GM04504 (cell line): Measurements from ENCODE around the gene ZBTB20.

Experiments
- DNase-seq: peaks from one replicate; pipeline ENCODE4 v3.0.0-alpha.2; 2012; ENCODE audit warnings: low read depth

The ZBTB20 gene

DNA sequence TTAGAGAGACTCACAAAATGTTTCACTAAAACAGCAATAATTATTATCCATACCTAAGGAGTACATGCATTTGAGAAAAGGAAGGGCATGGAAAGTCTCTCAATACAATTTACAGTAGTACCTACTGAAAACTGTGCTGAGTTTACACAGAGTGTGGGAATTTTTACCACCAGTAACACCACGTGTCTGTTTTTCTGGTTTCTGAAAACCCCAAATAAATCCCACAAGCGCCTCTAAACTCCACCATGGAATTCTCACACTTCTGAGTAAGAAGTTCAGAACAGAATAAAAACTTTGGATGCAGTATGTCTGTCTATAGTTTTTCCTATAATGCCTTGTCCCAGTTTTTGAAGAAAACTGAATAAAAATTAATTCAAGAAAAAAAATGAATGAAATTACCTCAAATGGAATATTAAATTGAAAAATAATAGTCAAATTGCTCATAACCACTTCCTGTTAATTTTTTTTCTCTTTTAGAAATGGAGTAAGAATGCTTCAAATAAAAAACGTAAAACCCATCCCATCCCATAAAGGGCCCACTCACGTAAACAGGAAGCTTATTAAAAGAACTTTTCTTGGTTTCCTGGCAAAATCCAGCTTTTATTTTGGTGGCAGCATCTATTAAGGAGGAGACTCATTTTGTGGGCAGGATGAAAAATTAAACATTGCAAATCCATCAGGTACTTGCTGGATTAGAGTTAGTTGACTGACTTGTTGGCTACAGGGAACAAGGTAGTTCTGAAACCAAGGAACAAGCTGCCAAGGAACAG lies 475.2 kb downstream of the ZBTB20 start:
- no peak for DNase-seq

GRCh38 chr3:114669614-114670013 lies 477.5 kb downstream of the ZBTB20 start:
- DNase-seq, result no peak

DNA sequence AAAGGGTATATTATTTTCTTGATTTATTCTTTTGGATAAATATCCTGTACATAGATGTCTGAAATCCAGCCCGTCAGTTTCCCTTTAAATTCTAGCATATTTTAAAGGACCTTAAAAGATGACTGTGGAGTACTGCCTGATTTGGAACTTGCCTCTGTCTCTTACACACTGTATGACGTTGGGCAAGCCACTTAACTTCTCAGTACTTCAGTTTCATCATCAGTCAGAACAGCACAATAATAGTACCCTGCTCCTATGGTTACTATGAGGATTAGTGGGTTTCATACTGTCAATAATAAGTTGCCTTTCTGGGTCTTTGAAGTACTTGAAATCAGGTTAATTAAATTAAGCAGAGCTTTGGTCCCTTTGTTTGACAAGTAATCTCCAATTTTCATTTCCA lies 479.0 kb downstream of the ZBTB20 start:
- DNase-seq, result no peak

DNA sequence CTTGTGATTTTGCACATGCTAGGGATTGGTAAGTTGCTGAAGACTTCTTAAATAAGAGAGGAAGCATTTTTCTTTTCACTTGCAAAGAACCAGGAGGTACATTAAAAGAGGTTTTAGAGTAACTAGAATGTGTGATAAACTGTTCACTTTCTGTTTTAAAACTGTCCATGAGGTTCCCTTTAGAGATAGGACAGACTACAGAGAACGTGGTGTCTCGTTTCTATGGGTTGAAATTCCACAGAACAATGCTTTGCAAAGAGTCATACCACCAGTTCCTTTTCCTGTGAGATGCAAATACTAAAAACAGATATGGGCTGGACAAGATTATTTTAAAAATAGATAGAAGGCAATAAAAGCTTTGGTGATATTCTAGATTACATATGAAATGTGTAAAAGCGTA lies 480.5 kb downstream of the ZBTB20 start:
- no peak for DNase-seq

DNA sequence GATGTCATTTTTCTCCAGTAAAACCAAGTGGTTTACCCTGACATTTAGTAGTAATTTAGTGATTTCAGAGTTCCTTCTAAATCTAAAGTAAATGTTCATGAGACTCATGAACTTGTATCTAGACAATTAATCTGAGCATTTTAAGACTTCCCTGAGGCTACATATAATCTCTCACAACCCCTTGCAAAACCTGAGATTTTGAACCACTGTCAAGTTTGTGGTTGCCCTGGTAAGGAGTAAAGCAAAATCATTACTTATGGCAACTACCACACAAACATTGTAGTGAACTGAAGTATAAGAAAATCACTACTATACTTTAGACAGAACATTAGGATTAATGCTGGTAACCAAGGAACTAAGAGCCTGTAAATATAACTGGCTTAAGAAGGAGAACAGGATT lies 483.1 kb downstream of the ZBTB20 start:
- DNase-seq, result no peak

- no peak for DNase-seq
Measured at GRCh38 chr3:114660808-114661207, 486.3 kb downstream of the ZBTB20 start.

DNA sequence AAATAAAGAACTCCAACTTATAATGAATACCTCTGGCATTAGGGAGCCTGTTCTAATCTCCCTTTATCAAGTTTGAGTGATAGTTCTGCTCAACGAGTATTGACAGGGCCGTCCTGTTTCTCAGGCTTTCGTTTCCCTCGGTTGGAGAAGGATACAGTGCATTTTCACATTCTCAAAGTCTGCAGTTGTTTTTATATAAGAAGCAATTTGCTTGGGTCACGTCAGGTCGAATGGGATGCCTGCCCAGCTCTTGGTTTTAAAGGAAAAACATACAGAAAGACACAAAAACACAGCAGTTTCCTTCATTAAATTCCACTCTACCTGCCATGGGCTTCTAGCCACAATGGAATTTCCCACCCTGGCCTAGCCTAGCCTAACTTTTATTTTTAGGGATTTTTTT lies 487.0 kb downstream of the ZBTB20 start:
- no peak for DNase-seq

GRCh38 chr3:114659109-114660061 lies 487.7 kb downstream of the ZBTB20 start:
- no peak for DNase-seq

DNA sequence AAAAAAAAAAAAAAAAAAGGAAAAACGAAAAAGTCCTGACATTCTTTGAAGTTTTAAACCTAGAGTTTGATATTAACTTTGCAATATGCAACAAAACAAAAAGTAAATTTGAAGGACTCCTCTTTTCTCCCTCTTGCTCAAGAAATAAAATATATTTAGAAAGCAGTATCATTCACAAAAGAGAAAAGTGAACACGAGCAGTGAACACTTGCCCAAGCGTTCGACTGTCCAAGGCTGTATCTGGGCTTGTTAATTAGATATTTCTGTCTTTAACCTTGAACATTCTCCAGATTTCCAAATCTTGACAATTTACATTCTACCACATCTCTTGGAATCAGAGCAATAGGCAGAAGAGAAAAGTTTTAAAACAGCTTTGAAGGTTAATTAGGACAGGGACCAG lies 495.5 kb downstream of the ZBTB20 start:
- no peak for DNase-seq

DNA sequence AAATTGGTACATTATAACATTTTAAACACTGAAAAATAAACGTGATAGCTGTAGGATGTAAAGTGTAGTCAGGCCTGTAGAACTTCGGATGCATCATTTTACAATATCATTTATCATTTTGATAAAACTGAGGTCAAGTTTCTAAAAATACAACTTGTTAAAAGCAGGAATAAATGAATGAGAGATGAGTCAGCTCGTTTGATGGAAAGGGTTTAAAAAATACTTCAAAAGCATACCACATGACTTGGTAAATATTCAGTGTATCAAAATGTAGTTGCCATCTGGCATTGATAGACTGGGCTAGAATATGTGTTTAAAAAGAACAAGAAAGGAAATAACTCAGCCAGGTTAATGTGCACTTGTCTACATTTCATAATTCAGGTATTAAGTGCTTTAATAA lies 496.3 kb downstream of the ZBTB20 start:
- no peak for DNase-seq

DNA sequence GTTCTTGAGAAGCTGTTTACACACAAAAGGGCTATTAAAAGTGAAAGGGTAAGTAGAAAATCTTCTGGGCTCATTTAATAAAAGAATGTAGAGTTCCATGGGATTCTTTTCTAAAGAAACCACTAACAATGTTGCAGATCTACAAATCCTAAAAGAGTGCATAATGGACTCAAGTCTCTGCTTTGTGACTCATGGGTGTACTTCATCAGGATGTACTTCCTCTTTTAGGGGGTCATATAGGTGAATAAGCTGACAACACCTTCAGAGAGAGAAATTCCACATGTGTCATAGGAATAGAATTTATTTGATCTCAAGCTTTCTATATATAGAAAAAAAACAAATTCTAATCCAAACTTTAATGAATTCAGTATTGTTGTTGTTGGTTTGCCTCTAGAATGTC lies 497.8 kb downstream of the ZBTB20 start:
- DNase-seq, result no peak

- no peak for DNase-seq
Measured at GRCh38 chr3:114646526-114646925, 500.6 kb downstream of the ZBTB20 start.

GRCh38 chr3:114645392-114645791 lies 501.7 kb downstream of the ZBTB20 start:
- no peak for DNase-seq

DNA sequence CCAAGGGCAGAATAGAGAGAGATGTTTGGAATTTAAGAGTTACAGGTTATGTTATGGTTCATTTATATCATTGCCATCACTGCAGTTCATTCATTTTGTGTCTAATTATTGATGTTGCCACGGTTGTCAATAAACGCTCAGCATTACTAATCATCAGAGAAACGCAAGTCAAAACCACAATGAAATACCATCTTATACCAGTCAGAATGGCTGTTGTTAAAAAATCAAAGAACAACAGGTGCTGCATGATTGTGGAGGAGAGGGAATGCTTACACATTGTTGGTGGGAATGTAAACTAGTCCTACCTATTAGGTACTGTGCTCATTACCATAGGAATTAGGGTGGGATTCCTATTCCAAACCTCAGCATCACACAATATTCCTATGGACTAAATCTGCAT lies 502.7 kb downstream of the ZBTB20 start:
- DNase-seq, result no peak

DNA sequence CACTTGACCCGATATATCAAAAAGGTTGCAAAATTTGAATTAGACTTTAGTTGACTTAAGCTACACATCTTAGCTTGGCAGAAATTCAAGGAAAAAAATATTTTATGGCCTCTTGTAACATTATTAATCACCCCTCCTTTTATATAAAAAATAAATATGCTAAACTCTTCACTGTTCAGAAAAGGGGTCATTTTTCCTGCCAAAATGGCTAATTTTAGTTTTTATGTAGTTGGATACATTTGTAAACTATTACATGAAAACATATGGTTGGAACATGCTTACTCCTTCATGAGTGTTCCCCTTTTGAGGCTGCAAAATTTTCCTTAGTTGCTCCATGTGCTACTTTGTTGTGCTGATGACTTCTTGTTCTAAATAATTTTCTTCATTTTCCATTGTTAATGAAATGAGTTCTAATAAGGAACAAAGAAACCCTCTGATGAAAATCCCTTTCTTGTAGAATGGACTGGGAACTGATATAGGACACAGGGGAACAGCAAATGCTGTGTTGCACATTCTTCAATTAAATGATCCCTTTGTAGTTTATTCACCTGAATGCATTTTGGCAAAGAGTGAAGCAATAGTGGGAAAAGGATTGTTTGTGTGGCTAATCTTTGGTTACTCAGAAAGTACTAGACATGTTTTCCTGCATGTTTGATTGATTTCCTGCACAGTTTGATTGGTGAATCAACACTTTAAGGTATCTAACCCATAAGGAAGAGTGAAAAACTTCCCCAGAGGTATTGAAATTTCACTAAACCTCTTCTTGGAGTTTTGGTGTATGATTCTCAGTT lies 503.9 kb downstream of the ZBTB20 start:
- no peak for DNase-seq

DNA sequence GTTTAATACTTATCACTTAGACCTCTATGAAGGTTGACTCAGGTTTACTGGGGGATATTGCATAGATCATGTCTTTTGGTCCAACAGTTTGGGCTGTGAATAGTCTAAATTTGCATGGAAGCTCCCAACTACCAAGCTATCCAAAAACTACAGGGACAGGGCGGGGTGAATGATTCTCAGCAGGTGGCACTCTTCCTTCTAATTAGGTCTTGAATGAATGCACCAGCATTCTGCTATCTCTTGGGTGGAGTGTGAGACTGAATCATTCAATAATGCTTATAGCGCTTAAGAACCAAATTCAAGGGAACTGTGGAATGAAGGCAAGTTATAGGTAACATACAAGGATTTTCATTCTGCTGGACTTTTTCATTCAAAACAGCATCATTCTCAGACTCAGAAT lies 507.0 kb downstream of the ZBTB20 start:
- no peak for DNase-seq

DNA sequence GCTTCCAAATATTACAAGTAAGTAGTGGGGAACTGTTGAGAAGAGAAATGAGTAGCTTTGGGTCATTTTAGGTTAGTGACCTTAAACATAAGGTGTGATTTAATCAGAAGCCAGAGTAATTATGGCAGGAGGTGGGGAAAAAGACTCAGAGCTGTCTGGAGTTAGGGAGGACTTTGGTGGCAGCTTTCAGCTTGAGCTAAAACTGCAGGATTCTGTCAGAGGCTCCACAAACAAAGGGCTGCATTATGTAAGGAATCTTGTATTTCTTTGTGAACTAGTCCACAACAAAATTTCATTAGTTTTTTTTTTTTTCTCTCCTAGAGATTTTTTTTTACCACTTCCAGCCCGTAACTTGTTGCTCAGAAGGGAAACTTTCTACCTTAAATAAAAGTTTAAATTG lies 507.9 kb downstream of the ZBTB20 start:
- no peak for DNase-seq

DNA sequence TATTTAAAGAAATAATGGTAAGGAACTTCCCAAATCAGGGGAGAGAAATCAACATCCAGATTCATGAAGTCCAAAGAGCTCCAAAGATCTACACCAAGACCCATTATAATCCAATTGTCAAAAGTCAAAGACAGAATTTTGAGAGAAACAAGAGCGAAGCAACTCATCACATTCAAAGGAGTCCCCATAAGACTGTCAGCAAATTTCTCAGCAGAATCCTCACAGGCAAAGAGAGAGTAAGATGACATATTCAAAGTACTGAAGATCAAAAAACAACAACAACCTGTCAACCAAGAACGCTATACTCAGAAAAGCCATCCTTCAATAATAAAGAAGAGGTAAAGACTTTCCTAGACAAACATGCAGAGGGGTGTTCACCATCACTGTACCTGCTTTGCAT lies 511.2 kb downstream of the ZBTB20 start:
- no peak for DNase-seq

- no peak for DNase-seq
Measured at GRCh38 chr3:114634635-114635034, 512.5 kb downstream of the ZBTB20 start.

GRCh38 chr3:114632757-114633424 lies 514.2 kb downstream of the ZBTB20 start:
- no peak for DNase-seq

DNA sequence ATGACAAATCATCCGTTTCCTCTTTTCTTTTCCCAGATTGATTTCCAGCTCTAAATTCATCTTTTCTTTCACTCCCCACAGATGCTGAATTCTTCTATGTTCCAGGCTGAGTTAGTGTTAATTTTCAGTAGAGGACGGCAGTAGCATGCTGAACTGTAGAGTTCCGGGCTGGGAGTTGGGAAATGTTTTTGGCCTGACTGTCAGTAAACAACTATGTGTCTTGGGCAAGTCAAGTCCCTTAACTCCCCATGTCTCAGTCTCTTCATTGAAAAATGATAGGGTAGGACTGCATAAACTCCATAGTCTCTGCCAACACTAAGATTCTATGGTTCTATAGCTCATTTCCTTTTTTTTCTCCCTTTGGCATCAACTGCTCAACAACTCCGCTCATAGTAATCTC lies 519.3 kb downstream of the ZBTB20 start:
- DNase-seq, result peak; percentile 44

DNA sequence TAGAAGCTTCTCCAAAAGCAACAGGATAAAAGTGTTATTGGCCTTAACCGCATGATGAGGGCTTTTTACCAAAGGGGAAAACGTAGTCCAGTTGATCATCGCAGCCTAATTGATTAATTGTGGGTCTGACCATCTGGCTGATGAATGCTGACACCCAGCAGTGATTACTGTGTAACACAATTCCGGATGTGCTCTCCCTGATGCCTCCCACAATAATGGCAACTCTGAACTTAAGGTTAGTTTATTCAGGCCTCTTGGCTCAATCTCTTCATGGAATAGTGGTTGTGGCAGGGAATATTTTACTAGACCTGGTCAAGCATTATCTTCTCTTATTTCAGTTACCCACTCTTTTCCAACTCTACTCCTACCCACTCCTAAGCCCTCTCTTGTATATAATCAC lies 520.3 kb downstream of the ZBTB20 start:
- DNase-seq, result no peak
